ENCODE measurements around the gene INSIG2.

GRCh38 chr2:118056801-118057200 lies 31.5 kb upstream of the INSIG2 start:
- TF ChIP-seq CTCF (IDR thresholded peaks at IDR 0.05; ENCODE audit: low read length): no peak
- no peak for TF ChIP-seq EZH2 (IDR thresholded peaks at IDR 0.05; ENCODE audit: borderline replicate concordance, low read length)
